ENCODE results near the gene SLC37A4. TPM values are rescaled to one million over a fixed set of nuclear protein-coding genes. Genes with fewer than 3 reads are reported as not detected.
A peak's percentile ranks its signal among the peaks of the same experiment; 100 is the strongest.

Gene SLC37A4
- total and polyA plus RNA-seq, 2 of the 13 experiments (the other 11 are each of a cell fraction or from before 2014, with no cell fraction given) = 43.0 to 56.1 TPM

DNA sequence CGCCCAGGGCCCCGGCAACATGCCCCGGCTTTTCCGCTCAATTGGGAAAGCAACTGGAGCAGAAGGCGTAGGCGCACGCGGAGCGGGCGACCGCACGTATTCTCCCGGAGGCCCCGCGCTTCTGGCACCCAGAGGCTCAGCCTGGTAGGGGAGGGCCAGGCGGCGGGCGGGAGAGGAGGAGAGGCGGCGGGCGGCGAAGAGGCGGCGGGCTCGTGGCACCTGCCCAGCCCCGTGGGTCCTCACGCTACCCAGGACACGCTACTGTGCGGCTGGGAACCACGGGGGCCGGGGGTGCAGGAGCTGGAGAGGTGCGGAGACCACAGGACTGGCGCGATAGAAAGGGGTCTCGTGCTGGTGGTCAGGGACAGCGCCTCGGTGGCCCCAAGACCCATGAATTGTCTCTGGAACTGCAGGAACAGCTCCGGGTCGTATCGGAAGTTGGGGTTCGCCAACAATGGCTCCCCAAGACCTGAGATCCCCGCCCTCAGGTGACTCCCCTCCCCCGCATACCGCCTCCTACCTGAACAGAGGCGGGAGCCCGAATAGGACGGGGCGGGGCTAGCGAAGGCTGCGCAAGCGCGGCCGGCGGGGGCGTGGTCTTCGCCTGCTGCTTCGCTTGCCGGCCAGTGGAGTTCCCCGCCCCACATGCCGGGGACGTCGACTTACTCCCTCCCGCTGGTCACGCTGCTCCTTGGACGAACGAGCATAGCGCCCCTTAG is at the start of gene SLC37A4 (continued):
- no peak for TF ChIP-seq TRIM24 (CRISPR knock-in tag; IDR thresholded peaks at IDR 0.05)
- TF ChIP-seq MED8 (CRISPR knock-in tag; IDR thresholded peaks at IDR 0.05; ENCODE audit: insufficient replicate concordance) = no peak
- TF ChIP-seq HNRNPK (IDR thresholded peaks at IDR 0.05; ENCODE audit: low read depth, low read length, poor library complexity, severe bottlenecking) = peak; percentile 4
- TF ChIP-seq SRY (CRISPR knock-in tag; IDR thresholded peaks at IDR 0.05) = peak; percentile 44; the same call in 1 of the 2 replicates
- TF ChIP-seq RARA (CRISPR knock-in tag; IDR thresholded peaks at IDR 0.05) = peak; percentile 53
- no peak for TF ChIP-seq ZKSCAN1 (IDR thresholded peaks at IDR 0.05; ENCODE audit: low read length)
- peak; percentile 62; the same call in 1 of the 2 replicates for TF ChIP-seq ZNF205 (CRISPR knock-in tag; IDR thresholded peaks at IDR 0.05)
- no peak for TF ChIP-seq ZNF17 (CRISPR knock-in tag; IDR thresholded peaks at IDR 0.05)
- no peak for TF ChIP-seq ZNF484 (CRISPR knock-in tag; IDR thresholded peaks at IDR 0.05; ENCODE audit: borderline replicate concordance, low read depth)
- peak; percentile 77; the same call in 1 of the 2 replicates for TF ChIP-seq ZKSCAN8 (CRISPR knock-in tag; IDR thresholded peaks at IDR 0.05; ENCODE audit: borderline replicate concordance)
- no peak for TF ChIP-seq NR2F1 (CRISPR knock-in tag; IDR thresholded peaks at IDR 0.05)
- TF ChIP-seq ZNF891 (CRISPR knock-in tag; IDR thresholded peaks at IDR 0.05) = no peak
- no peak for TF ChIP-seq ZNF549 (CRISPR knock-in tag; IDR thresholded peaks at IDR 0.05)
- TF ChIP-seq MAZ (IDR thresholded peaks at IDR 0.05; ENCODE audit: borderline replicate concordance, low read depth, low read length) = peak; percentile 62; the same call in 1 of the 2 replicates
- TF ChIP-seq MAZ (CRISPR knock-in tag; IDR thresholded peaks at IDR 0.05; ENCODE audit: low read depth) = peak; percentile 90
- TF ChIP-seq ZNF503 (CRISPR knock-in tag; IDR thresholded peaks at IDR 0.05) = no peak
- TF ChIP-seq, protein P1, sequence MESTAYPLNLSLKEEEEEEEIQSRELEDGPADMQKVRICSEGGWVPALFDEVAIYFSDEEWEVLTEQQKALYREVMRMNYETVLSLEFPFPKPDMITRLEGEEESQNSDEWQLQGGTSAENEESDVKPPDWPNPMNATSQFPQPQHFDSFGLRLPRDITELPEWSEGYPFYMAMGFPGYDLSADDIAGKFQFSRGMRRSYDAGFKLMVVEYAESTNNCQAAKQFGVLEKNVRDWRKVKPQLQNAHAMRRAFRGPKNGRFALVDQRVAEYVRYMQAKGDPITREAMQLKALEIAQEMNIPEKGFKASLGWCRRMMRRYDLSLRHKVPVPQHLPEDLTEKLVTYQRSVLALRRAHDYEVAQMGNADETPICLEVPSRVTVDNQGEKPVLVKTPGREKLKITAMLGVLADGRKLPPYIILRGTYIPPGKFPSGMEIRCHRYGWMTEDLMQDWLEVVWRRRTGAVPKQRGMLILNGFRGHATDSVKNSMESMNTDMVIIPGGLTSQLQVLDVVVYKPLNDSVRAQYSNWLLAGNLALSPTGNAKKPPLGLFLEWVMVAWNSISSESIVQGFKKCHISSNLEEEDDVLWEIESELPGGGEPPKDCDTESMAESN (CRISPR knock-in tag; conservative IDR thresholded peaks at IDR 0.05) = peak; percentile 92
- TF ChIP-seq GABPB1 (CRISPR knock-in tag; IDR thresholded peaks at IDR 0.05) = peak; percentile 77
- TF ChIP-seq TEAD3 (CRISPR knock-in tag; optimal IDR thresholded peaks at IDR 0.05; ENCODE audit: borderline replicate concordance) = peak; percentile 95
- TF ChIP-seq, protein P2, sequence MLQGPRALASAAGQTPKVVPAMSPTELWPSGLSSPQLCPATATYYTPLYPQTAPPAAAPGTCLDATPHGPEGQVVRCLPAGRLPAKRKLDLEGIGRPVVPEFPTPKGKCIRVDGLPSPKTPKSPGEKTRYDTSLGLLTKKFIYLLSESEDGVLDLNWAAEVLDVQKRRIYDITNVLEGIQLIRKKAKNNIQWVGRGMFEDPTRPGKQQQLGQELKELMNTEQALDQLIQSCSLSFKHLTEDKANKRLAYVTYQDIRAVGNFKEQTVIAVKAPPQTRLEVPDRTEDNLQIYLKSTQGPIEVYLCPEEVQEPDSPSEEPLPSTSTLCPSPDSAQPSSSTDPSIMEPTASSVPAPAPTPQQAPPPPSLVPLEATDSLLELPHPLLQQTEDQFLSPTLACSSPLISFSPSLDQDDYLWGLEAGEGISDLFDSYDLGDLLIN (CRISPR knock-in tag; IDR thresholded peaks at IDR 0.05; ENCODE audit: borderline replicate concordance) = no peak
- TF ChIP-seq LRRFIP1 (CRISPR knock-in tag; conservative IDR thresholded peaks at IDR 0.05) = no peak
- TF ChIP-seq SP140L (CRISPR knock-in tag; IDR thresholded peaks at IDR 0.05; ENCODE audit: borderline replicate concordance) = peak; percentile 59; the same call in 1 of the 2 replicates

Measured in HepG2 (cell line).